ENCODE data around the gene GRIK3.

DNA sequence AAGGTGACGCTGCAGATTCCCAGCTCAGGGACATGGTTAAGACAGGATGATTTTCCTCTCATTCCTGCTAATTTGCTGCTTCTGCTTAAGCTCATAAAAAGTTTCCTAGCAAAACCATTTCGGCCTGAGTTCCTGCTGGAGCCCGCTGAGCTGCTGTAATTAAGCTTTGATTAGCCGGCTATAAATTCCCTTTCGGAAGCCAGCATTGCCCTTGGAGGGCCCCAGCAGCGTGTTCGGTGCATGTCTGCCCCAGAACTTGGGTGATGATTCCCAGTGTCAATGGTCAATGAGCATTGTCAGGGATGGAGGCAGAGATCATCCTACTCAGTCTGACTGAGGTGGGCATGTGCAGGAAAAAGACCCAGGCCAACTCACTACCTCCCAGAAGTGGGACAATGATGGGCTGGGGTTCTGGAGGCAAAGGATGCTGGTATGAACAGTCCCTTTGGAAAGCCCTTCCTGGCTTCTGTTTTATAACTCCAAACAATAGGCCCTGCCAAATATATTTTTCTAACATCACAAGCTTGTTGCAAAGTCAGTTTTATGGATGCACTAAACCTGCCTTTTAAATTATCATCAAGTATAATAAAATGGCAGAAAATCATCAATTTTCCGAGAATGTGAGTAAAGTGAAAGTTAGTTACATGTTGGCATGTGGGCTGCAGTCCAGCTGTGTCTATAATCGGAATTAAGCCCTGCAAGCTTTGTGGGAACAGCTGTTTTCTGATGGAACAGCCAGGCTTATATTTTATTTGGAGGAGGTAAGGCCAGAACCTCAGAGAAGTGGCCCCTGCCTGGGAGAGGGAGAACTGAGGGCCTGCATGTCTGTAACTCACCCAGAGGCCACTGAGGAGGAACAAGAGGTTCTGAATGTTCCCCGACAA, 257.1 kb downstream of the GRIK3 start:
- TF ChIP-seq, protein P1, sequence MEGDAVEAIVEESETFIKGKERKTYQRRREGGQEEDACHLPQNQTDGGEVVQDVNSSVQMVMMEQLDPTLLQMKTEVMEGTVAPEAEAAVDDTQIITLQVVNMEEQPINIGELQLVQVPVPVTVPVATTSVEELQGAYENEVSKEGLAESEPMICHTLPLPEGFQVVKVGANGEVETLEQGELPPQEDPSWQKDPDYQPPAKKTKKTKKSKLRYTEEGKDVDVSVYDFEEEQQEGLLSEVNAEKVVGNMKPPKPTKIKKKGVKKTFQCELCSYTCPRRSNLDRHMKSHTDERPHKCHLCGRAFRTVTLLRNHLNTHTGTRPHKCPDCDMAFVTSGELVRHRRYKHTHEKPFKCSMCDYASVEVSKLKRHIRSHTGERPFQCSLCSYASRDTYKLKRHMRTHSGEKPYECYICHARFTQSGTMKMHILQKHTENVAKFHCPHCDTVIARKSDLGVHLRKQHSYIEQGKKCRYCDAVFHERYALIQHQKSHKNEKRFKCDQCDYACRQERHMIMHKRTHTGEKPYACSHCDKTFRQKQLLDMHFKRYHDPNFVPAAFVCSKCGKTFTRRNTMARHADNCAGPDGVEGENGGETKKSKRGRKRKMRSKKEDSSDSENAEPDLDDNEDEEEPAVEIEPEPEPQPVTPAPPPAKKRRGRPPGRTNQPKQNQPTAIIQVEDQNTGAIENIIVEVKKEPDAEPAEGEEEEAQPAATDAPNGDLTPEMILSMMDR (IDR thresholded peaks at IDR 0.05; ENCODE audit: low read depth, low read length): no peak
- no peak for TF ChIP-seq EZH2phosphoT487 (IDR thresholded peaks at IDR 0.05; ENCODE audit: low read depth)
